Stimulated activated naive CD4-positive, alpha-beta T cell treated with Interleukin-2 at 50 U/mL for 16 hours (primary cell): ENCODE data around the gene MIER2.
"Not testable (repeated sequence)": the region's sequence is repeated elsewhere in the genome, so short reads cannot be mapped to it uniquely, and the experiment has no call there.

ENCODE experiments used
- DNase-seq: peaks from one replicate; lab custom pipeline; 2025; lab: John Stamatoyannopoulos, UW

Gene MIER2

GRCh38 chr19:362154-362553 lies 17.6 kb upstream of the MIER2 start:
- no peak for DNase-seq

GRCh38 chr19:359653-359925 lies 15.0 kb upstream of the MIER2 start:
- DNase-seq: no peak

GRCh38 chr19:355536-355935 lies 10.9 kb upstream of the MIER2 start:
- not testable (repeated sequence) for DNase-seq

- no peak for DNase-seq
These were observed 10.5 kb upstream of the MIER2 start for GRCh38 chr19:355134-355533.

GRCh38 chr19:351976-352625 lies 7.5 kb upstream of the MIER2 start:
- DNase-seq: no peak

- no peak for DNase-seq
These were observed 3.6 kb upstream of the MIER2 start for GRCh38 chr19:347946-348861.

- DNase-seq: no peak
These were observed 804 bp upstream of the MIER2 start for GRCh38 chr19:345320-345879.

GRCh38 chr19:343941-344624 lies 513 bp downstream of the MIER2 start:
- peak; percentile 36 for DNase-seq

- DNase-seq: no peak
These were observed 1.1 kb downstream of the MIER2 start for GRCh38 chr19:343451-343931.

GRCh38 chr19:342801-343421 lies 1.7 kb downstream of the MIER2 start:
- no peak for DNase-seq

- no peak for DNase-seq
These were observed 2.5 kb downstream of the MIER2 start for GRCh38 chr19:342128-342455.

- no peak for DNase-seq
These were observed 3.0 kb downstream of the MIER2 start for GRCh38 chr19:341386-342127.

- DNase-seq: no peak
These were observed 3.8 kb downstream of the MIER2 start for GRCh38 chr19:340620-341385.

GRCh38 chr19:339262-339887 lies 5.2 kb downstream of the MIER2 start:
- DNase-seq: no peak

GRCh38 chr19:338421-338820 lies 6.2 kb downstream of the MIER2 start:
- no peak for DNase-seq

GRCh38 chr19:336067-336614 lies 8.5 kb downstream of the MIER2 start:
- DNase-seq: no peak

GRCh38 chr19:335486-336066 lies 9.0 kb downstream of the MIER2 start:
- DNase-seq: no peak

- no peak for DNase-seq
These were observed 9.5 kb downstream of the MIER2 start for GRCh38 chr19:335072-335471.

- DNase-seq: no peak
These were observed 10.1 kb downstream of the MIER2 start for GRCh38 chr19:334296-335071.
